ENCODE data around the gene OSTM1.

The OSTM1 gene

GRCh38 chr6:108093781-108094300, 19.3 kb upstream of the OSTM1 start:
- no peaks in the 10 kb centered on the region for H3K4me1 ChIP-seq (ENCODE audit: insufficient read depth, low read length)
- no peak overlapping the region for H3K27ac ChIP-seq (ENCODE audit: low read depth, low read length)
- no peaks in the 10 kb centered on the region for H3K36me3 ChIP-seq (ENCODE audit: insufficient read depth, low read length)
- H3K4me3 ChIP-seq (ENCODE audit: low read depth in 1 of 2, low read length in 2 of 2), result no peak overlapping the region
- no peaks in the 10 kb centered on the region for H3K9me3 ChIP-seq (ENCODE audit: low read length)
- H3K9ac ChIP-seq (ENCODE audit: low read length), result no peak overlapping the region
- H3K27me3 ChIP-seq (ENCODE audit: control insufficient read depth in 1 of 2, insufficient read depth in 2 of 2, low read length in 2 of 2), result no peaks in the 10 kb centered on the region

DNA sequence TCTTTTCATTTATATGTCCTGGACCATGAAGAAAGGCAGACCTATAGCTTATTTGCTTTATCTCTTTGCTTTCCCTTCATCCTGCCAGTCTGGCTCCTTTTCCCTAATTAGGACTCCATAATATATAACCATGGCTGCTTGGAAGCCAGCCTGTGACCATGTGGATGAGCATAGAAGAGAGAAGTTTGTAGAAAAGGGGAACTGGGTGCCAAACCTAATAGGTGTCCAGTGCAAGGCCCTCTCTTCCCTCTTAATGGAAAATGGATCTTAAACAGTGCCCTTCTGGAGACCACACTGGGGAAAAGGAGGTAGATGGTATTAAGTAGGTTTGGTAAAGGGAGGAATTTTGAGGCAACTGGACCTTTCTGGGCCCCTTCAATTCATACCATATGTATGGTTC, 16.7 kb upstream of the OSTM1 start:
- Histone ChIP-seq H3K4me1 (ENCODE audit: insufficient read depth, low read length) (no peaks in the 10 kb centered on the region), H3K27me3 (ENCODE audit: control insufficient read depth in 1 of 2, insufficient read depth in 2 of 2, low read length in 2 of 2) (no peaks in the 10 kb centered on the region), H3K4me3 (ENCODE audit: low read depth in 1 of 2, low read length in 2 of 2) (no peak overlapping the region), H3K9ac (ENCODE audit: low read length) (no peak overlapping the region), H3K27ac (ENCODE audit: low read depth, low read length) (no peak overlapping the region), H3K9me3 (ENCODE audit: low read length) (no peaks in the 10 kb centered on the region), H3K36me3 (ENCODE audit: insufficient read depth, low read length) (no peaks in the 10 kb centered on the region)

DNA sequence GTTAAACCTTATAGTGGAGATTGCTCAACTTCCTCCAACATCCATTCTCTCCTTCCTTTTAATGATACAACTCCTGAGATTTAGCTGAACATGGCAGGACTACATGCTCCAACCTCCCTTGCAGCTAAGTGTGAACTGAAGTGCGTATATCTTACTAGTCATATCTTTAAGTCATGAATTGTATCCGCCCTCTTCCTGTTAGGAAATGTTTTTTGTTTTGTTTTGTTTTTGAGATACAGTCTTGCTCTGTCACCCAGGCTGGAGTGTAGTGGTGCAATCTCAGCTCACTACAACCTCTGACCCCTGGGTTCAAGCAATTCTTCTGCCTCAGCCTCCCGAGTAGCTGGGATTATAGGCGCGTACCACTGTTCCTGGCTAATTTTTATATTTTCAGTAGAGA, 8.8 kb upstream of the OSTM1 start:
- Histone ChIP-seq H3K4me3 (ENCODE audit: low read depth in 1 of 2, low read length in 2 of 2) (no peak overlapping the region), H3K27me3 (ENCODE audit: control insufficient read depth in 1 of 2, insufficient read depth in 2 of 2, low read length in 2 of 2) (no peaks in the 10 kb centered on the region), H3K9me3 (ENCODE audit: low read length) (no peaks in the 10 kb centered on the region), H3K36me3 (ENCODE audit: insufficient read depth, low read length) (no peaks in the 10 kb centered on the region), H3K27ac (ENCODE audit: low read depth, low read length) (no peak overlapping the region), H3K4me1 (ENCODE audit: insufficient read depth, low read length) (no peaks in the 10 kb centered on the region), H3K9ac (ENCODE audit: low read length) (no peak overlapping the region)

- no peaks in the 10 kb centered on the region for H3K27me3 ChIP-seq (ENCODE audit: control insufficient read depth in 1 of 2, insufficient read depth in 2 of 2, low read length in 2 of 2)
- no peaks in the 10 kb centered on the region for H3K9me3 ChIP-seq (ENCODE audit: low read length)
- no peak overlapping the region for H3K9ac ChIP-seq (ENCODE audit: low read length)
- no peaks in the 10 kb centered on the region for H3K36me3 ChIP-seq (ENCODE audit: insufficient read depth, low read length)
- H3K27ac ChIP-seq (ENCODE audit: low read depth, low read length), result no peak overlapping the region
- no peaks in the 10 kb centered on the region for H3K4me1 ChIP-seq (ENCODE audit: insufficient read depth, low read length)
- H3K4me3 ChIP-seq (ENCODE audit: low read depth in 1 of 2, low read length in 2 of 2), result no peak overlapping the region
Measured at GRCh38 chr6:108082539-108082938, 8.0 kb upstream of the OSTM1 start.

GRCh38 chr6:108080010-108080780, 5.7 kb upstream of the OSTM1 start:
- H3K36me3 ChIP-seq (ENCODE audit: insufficient read depth, low read length), result no peaks in the 10 kb centered on the region
- H3K4me1 ChIP-seq (ENCODE audit: insufficient read depth, low read length), result no peaks in the 10 kb centered on the region
- H3K27me3 ChIP-seq (ENCODE audit: control insufficient read depth in 1 of 2, insufficient read depth in 2 of 2, low read length in 2 of 2), result no peaks in the 10 kb centered on the region
- no peak overlapping the region for H3K4me3 ChIP-seq (ENCODE audit: low read depth in 1 of 2, low read length in 2 of 2)
- H3K9ac ChIP-seq (ENCODE audit: low read length), result no peak overlapping the region
- H3K9me3 ChIP-seq (ENCODE audit: low read length), result no peaks in the 10 kb centered on the region
- H3K27ac ChIP-seq (ENCODE audit: low read depth, low read length), result no peak overlapping the region

DNA sequence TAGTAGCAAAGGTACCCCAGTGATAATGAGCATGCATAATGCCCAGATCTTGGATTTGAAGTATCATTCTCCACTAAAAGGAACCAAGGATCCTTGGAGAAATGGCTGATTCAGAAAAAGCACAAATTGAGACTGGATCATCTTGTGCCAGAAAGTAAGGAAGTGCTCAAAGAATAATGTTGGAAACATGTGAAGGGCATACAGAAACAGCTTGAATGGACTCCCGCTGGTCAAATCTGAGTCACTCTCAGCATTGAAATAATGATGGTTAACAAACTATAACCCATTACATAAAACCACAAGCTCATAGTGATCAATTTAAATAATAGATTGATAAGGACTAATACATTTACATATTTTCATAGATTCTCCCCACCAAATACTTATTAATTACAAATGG, 3.6 kb upstream of the OSTM1 start:
- Histone ChIP-seq H3K4me1 (ENCODE audit: insufficient read depth, low read length) (peaks cover 7% of the 10 kb centered on the region), H3K9ac (ENCODE audit: low read length) (no peak overlapping the region), H3K36me3 (ENCODE audit: insufficient read depth, low read length) (no peaks in the 10 kb centered on the region), H3K27ac (ENCODE audit: low read depth, low read length) (no peak overlapping the region), H3K27me3 (ENCODE audit: control insufficient read depth in 1 of 2, insufficient read depth in 2 of 2, low read length in 2 of 2) (no peaks in the 10 kb centered on the region), H3K9me3 (ENCODE audit: low read length) (no peaks in the 10 kb centered on the region), H3K4me3 (ENCODE audit: low read depth in 1 of 2, low read length in 2 of 2) (no peak overlapping the region)

- Histone ChIP-seq H3K4me3 (ENCODE audit: low read depth in 1 of 2, low read length in 2 of 2) (peak overlapping the region; percentile 92 to 100), H3K27me3 (ENCODE audit: control insufficient read depth in 1 of 2, insufficient read depth in 2 of 2, low read length in 2 of 2) (no peaks in the 10 kb centered on the region), H3K4me1 (ENCODE audit: insufficient read depth, low read length) (peaks cover 10% of the 10 kb centered on the region), H3K9ac (ENCODE audit: low read length) (peak overlapping the region; percentile 42), H3K36me3 (ENCODE audit: insufficient read depth, low read length) (no peaks in the 10 kb centered on the region), H3K27ac (ENCODE audit: low read depth, low read length) (peak overlapping the region; percentile 86), H3K9me3 (ENCODE audit: low read length) (no peaks in the 10 kb centered on the region)
Measured at GRCh38 chr6:108074057-108074358, 533 bp downstream of the OSTM1 start.

DNA sequence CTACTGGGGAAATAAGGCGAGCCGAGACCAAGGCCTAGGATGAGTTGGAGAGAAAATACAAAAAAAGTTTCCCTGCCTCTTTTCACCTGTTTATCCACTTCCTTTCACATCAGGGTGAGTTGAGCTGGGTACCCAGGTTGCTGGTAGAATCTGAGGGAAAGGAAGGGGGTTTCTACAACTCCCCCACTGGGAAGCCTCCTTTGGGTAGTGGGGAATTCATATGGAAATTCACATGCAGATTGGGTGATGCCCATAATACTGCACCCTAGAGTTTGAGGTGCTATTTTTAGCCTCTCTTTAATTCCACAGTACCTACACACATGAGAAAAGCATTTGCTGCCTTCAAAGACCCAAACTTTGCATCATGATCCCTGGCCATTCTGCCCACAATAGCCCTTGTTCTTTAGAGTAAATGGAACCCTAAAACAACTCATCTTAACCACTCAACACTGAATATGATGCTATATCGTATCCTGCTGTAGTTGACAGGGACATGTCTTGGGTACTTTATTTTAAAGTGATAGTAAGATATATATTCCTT, 2.7 kb downstream of the OSTM1 start:
- Histone ChIP-seq H3K4me1 (ENCODE audit: insufficient read depth, low read length) (peaks cover 10% of the 10 kb centered on the region), H3K36me3 (ENCODE audit: insufficient read depth, low read length) (no peaks in the 10 kb centered on the region), H3K27me3 (ENCODE audit: control insufficient read depth in 1 of 2, insufficient read depth in 2 of 2, low read length in 2 of 2) (no peaks in the 10 kb centered on the region), H3K9ac (ENCODE audit: low read length) (no peak overlapping the region), H3K27ac (ENCODE audit: low read depth, low read length) (no peak overlapping the region), H3K9me3 (ENCODE audit: low read length) (no peaks in the 10 kb centered on the region), H3K4me3 (ENCODE audit: low read depth in 1 of 2, low read length in 2 of 2) (no peak overlapping the region)

- Histone ChIP-seq H3K9ac (ENCODE audit: low read length) (no peak overlapping the region), H3K9me3 (ENCODE audit: low read length) (no peaks in the 10 kb centered on the region), H3K27ac (ENCODE audit: low read depth, low read length) (no peak overlapping the region), H3K27me3 (ENCODE audit: control insufficient read depth in 1 of 2, insufficient read depth in 2 of 2, low read length in 2 of 2) (no peaks in the 10 kb centered on the region), H3K4me1 (ENCODE audit: insufficient read depth, low read length) (peaks cover 7% of the 10 kb centered on the region), H3K4me3 (ENCODE audit: low read depth in 1 of 2, low read length in 2 of 2) (no peak overlapping the region), H3K36me3 (ENCODE audit: insufficient read depth, low read length) (no peaks in the 10 kb centered on the region)
Measured at GRCh38 chr6:108068618-108069017, 5.9 kb downstream of the OSTM1 start.

GRCh38 chr6:108068182-108068581, 6.4 kb downstream of the OSTM1 start:
- H3K27ac ChIP-seq (ENCODE audit: low read depth, low read length), result no peak overlapping the region
- no peak overlapping the region for H3K9ac ChIP-seq (ENCODE audit: low read length)
- no peaks in the 10 kb centered on the region for H3K9me3 ChIP-seq (ENCODE audit: low read length)
- H3K4me3 ChIP-seq (ENCODE audit: low read depth in 1 of 2, low read length in 2 of 2), result no peak overlapping the region
- no peaks in the 10 kb centered on the region for H3K27me3 ChIP-seq (ENCODE audit: control insufficient read depth in 1 of 2, insufficient read depth in 2 of 2, low read length in 2 of 2)
- no peaks in the 10 kb centered on the region for H3K36me3 ChIP-seq (ENCODE audit: insufficient read depth, low read length)
- H3K4me1 ChIP-seq (ENCODE audit: insufficient read depth, low read length), result peaks cover 3% of the 10 kb centered on the region

DNA sequence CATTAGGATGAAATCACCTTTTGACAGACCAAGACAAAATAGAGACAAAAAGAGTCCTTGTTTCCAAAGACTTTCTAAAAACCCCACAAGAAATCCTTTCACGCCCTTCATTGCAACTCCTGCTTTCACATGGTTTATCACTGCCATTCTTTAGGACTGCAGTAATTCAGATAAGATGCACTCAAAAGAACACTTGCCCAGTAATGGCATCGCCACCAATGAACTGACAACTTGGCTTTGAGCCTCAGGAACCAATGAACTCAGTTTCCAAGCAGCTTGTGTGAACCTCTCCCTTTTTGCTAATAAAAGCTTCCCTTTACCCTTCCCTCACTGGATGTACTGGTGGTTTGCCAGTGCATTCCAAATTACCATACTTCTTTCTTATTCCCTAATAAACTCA, 21.8 kb downstream of the OSTM1 start:
- Histone ChIP-seq H3K4me1 (ENCODE audit: insufficient read depth, low read length) (no peaks in the 10 kb centered on the region), H3K9me3 (ENCODE audit: low read length) (no peaks in the 10 kb centered on the region), H3K27ac (ENCODE audit: low read depth, low read length) (no peak overlapping the region), H3K36me3 (ENCODE audit: insufficient read depth, low read length) (peaks cover 11% of the 10 kb centered on the region), H3K27me3 (ENCODE audit: control insufficient read depth in 1 of 2, insufficient read depth in 2 of 2, low read length in 2 of 2) (no peaks in the 10 kb centered on the region), H3K9ac (ENCODE audit: low read length) (no peak overlapping the region), H3K4me3 (ENCODE audit: low read depth in 1 of 2, low read length in 2 of 2) (no peak overlapping the region)

DNA sequence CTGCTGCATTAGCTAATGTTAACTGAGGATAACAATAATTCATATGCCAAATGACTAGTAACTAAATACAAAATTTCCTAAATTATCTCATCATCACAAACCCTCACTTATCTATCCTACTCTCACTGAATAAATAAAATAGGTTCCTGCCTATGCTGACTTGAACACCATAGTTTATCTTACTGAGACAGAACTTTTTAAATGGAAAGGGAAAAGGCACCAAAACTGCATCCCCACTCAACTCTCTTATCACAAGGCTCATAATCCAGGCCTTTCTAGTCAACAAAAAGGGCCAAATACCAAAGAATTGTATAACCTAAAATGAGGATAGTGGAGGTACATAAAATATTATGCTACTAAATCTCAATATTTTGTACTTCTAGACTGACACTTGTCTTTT, 23.1 kb downstream of the OSTM1 start:
- Histone ChIP-seq H3K4me1 (ENCODE audit: insufficient read depth, low read length) (no peaks in the 10 kb centered on the region), H3K4me3 (ENCODE audit: low read depth in 1 of 2, low read length in 2 of 2) (no peak overlapping the region), H3K9ac (ENCODE audit: low read length) (no peak overlapping the region), H3K9me3 (ENCODE audit: low read length) (no peaks in the 10 kb centered on the region), H3K27ac (ENCODE audit: low read depth, low read length) (no peak overlapping the region), H3K36me3 (ENCODE audit: insufficient read depth, low read length) (peaks cover 11% of the 10 kb centered on the region), H3K27me3 (ENCODE audit: control insufficient read depth in 1 of 2, insufficient read depth in 2 of 2, low read length in 2 of 2) (no peaks in the 10 kb centered on the region)
